ENCODE results near the gene GZMA. TPM values are rescaled to one million over a fixed set of nuclear protein-coding genes. Genes with fewer than 3 reads are reported as not detected.

GZMA gene
- total RNA-seq, 1 donor from 2014 or later: 0.62 TPM

DNA sequence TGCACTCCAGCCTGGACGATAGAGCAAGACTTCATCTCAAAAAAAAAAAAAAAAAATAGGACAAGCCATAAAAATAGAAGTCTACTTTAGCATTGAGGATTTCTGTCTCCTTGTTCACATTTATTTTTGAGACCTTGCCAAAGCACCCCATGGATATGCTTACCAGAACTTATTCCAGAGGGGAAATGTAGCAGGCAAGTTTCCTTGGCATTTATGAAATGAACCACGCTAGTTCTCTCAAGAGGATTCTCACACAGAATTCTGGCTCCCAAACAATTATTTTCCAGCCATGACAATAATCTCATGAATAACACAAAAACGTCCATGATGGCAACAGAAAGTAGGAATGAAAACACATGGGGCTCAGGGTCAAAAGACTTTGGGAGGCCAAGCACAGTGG, 34.1 kb downstream of the GZMA start:
- TF ChIP-seq, protein P1, sequence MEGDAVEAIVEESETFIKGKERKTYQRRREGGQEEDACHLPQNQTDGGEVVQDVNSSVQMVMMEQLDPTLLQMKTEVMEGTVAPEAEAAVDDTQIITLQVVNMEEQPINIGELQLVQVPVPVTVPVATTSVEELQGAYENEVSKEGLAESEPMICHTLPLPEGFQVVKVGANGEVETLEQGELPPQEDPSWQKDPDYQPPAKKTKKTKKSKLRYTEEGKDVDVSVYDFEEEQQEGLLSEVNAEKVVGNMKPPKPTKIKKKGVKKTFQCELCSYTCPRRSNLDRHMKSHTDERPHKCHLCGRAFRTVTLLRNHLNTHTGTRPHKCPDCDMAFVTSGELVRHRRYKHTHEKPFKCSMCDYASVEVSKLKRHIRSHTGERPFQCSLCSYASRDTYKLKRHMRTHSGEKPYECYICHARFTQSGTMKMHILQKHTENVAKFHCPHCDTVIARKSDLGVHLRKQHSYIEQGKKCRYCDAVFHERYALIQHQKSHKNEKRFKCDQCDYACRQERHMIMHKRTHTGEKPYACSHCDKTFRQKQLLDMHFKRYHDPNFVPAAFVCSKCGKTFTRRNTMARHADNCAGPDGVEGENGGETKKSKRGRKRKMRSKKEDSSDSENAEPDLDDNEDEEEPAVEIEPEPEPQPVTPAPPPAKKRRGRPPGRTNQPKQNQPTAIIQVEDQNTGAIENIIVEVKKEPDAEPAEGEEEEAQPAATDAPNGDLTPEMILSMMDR (IDR thresholded peaks at IDR 0.05; ENCODE audit: unreplicated experiment): no peak
- Mint-ChIP-seq H3K4me3 (ENCODE audit: unreplicated experiment) (no peak overlapping the region), H3K27me3 (ENCODE audit: unreplicated experiment) (no peaks in the 10 kb centered on the region), H3K27ac (ENCODE audit: unreplicated experiment) (no peak overlapping the region), H3K36me3 (ENCODE audit: low read depth, unreplicated experiment) (no peaks in the 10 kb centered on the region), H3K4me1 (ENCODE audit: unreplicated experiment) (no peaks in the 10 kb centered on the region), H3K9me3 (ENCODE audit: unreplicated experiment) (no peaks in the 10 kb centered on the region)
- DNase-seq (ENCODE audit: low spot score): no peak

GRCh38 chr5:55140908-55141665, 38.6 kb downstream of the GZMA start:
- Mint-ChIP-seq H3K27me3 (ENCODE audit: unreplicated experiment) (peaks cover 1% of the 10 kb centered on the region), H3K27ac (ENCODE audit: unreplicated experiment) (no peak overlapping the region), H3K4me1 (ENCODE audit: unreplicated experiment) (no peaks in the 10 kb centered on the region), H3K4me3 (ENCODE audit: unreplicated experiment) (no peak overlapping the region), H3K9me3 (ENCODE audit: unreplicated experiment) (no peaks in the 10 kb centered on the region), H3K36me3 (ENCODE audit: low read depth, unreplicated experiment) (no peaks in the 10 kb centered on the region)
- DNase-seq (ENCODE audit: low spot score): no peak
- TF ChIP-seq, protein P1 (IDR thresholded peaks at IDR 0.05; ENCODE audit: unreplicated experiment): no peak

DNA sequence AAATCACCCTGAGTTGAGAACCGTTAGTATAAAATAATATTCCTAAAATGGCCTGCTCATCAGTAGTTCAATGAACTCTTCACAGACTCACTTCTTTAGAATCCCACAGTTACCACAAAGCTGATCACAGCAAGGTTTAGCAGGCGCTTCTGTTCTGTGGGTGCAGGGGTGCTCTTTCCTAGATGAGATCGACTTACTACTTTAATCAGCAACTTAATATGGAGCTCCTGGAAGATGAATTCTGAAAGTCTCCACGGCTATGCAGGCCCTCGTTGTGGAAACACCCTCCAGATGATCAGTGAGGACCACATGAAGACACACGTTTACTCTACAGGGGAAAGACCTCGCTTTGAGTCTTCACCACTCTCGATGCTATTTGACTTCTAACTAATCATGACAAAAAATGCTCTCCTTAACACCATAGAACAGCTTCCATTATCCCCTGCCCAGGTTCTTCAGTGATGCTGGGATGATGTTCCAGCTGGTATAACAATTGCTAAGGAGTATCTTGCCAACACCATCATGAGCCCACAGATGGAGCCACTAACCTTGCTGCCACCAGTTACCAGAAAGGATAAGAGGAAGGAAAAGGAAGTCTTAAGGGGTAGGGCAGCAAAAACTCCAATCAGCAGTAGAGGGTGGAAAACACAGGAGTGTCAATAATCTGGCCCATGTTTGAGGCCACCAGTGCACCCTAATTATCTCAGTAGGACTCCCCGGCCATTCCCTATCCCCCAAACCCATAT, 39.7 kb downstream of the GZMA start:
- no peak overlapping the region for H3K4me3 Mint-ChIP-seq (ENCODE audit: unreplicated experiment)
- DNase-seq (ENCODE audit: low spot score): no peak
- no peak overlapping the region for H3K27ac Mint-ChIP-seq (ENCODE audit: unreplicated experiment)
- H3K9me3 Mint-ChIP-seq (ENCODE audit: unreplicated experiment): no peaks in the 10 kb centered on the region
- H3K36me3 Mint-ChIP-seq (ENCODE audit: low read depth, unreplicated experiment): no peaks in the 10 kb centered on the region
- peaks cover 1% of the 10 kb centered on the region for H3K27me3 Mint-ChIP-seq (ENCODE audit: unreplicated experiment)
- H3K4me1 Mint-ChIP-seq (ENCODE audit: unreplicated experiment): no peaks in the 10 kb centered on the region
- TF ChIP-seq, protein P1 (IDR thresholded peaks at IDR 0.05; ENCODE audit: unreplicated experiment): no peak

- DNase-seq (ENCODE audit: low spot score): no peak
- TF ChIP-seq, protein P1 (IDR thresholded peaks at IDR 0.05; ENCODE audit: unreplicated experiment): no peak
- H3K4me1 Mint-ChIP-seq (ENCODE audit: unreplicated experiment): no peaks in the 10 kb centered on the region
- no peak overlapping the region for H3K27ac Mint-ChIP-seq (ENCODE audit: unreplicated experiment)
- H3K9me3 Mint-ChIP-seq (ENCODE audit: unreplicated experiment): no peaks in the 10 kb centered on the region
- no peaks in the 10 kb centered on the region for H3K36me3 Mint-ChIP-seq (ENCODE audit: low read depth, unreplicated experiment)
- peaks cover 1% of the 10 kb centered on the region for H3K27me3 Mint-ChIP-seq (ENCODE audit: unreplicated experiment)
- no peak overlapping the region for H3K4me3 Mint-ChIP-seq (ENCODE audit: unreplicated experiment)
These were observed 41.2 kb downstream of the GZMA start for GRCh38 chr5:55143624-55144023.

GRCh38 chr5:55146080-55146479, 43.6 kb downstream of the GZMA start:
- peaks cover 1% of the 10 kb centered on the region for H3K27me3 Mint-ChIP-seq (ENCODE audit: unreplicated experiment)
- DNase-seq (ENCODE audit: low spot score): no peak
- no peak overlapping the region for H3K4me3 Mint-ChIP-seq (ENCODE audit: unreplicated experiment)
- H3K9me3 Mint-ChIP-seq (ENCODE audit: unreplicated experiment): no peaks in the 10 kb centered on the region
- TF ChIP-seq, protein P1 (IDR thresholded peaks at IDR 0.05; ENCODE audit: unreplicated experiment): no peak
- no peaks in the 10 kb centered on the region for H3K4me1 Mint-ChIP-seq (ENCODE audit: unreplicated experiment)
- no peak overlapping the region for H3K27ac Mint-ChIP-seq (ENCODE audit: unreplicated experiment)
- H3K36me3 Mint-ChIP-seq (ENCODE audit: low read depth, unreplicated experiment): no peaks in the 10 kb centered on the region
